Common myeloid progenitor, CD34-positive (primary cell): Measurements from ENCODE around the gene AKNAD1.

Experiments used
- CTCF ChIA-PET: fragments of 350-600 bp; sonication (Branson Sonifier 250); formaldehyde crosslinking; loops from one replicate; lab custom pipeline; 2021; ENCODE audit warnings: antibody characterized with exemption; lab: Charles Lee
- POLR2A ChIA-PET: fragments of 350-600 bp; sonication (Branson Sonifier 250); formaldehyde crosslinking; loops from one replicate; lab custom pipeline; 2021; ENCODE audit warnings: antibody characterized with exemption; lab: Charles Lee
- DNase-seq, 3 donors: peaks; one replicate each; pipeline versions ENCODE4 v3.0.0 to v3.0.0-alpha.2; 2013
- H3K27ac ChIP-seq, 2 experiments: 1 replicate in 1 of 2; 2 replicates in 1 of 2; pipeline ENCODE4 v1.7.0; 2013; ENCODE audit warnings: inconsistent platforms in 2 of 2, low read length in 2 of 2, mild to moderate bottlenecking in 2 of 2, low read depth in 1 of 2, moderate library complexity in 1 of 2; ENCODE audit not compliant: severe bottlenecking in 2 of 2, insufficient read depth in 1 of 2, poor library complexity in 1 of 2
- H3K27me3 ChIP-seq, 5 experiments: replicated peaks in 2 of 5; 1 replicate in 3 of 5; 2 replicates in 2 of 5; pipeline versions ENCODE4 v1.6.1 to v1.7.0; 2013; ENCODE audit warnings: low read length in 4 of 5, mild to moderate bottlenecking in 2 of 5, moderate library complexity in 2 of 5, inconsistent platforms in 1 of 5; ENCODE audit not compliant: insufficient read depth in 5 of 5, control insufficient read depth in 4 of 5
- H3K36me3 ChIP-seq, 4 experiments: 1 replicate in 2 of 4; 2 replicates in 2 of 4; pipeline versions ENCODE4 v1.6.1 to v1.7.0; 2013; ENCODE audit warnings: low read length in 3 of 4, control low read depth in 1 of 4, mild to moderate bottlenecking in 1 of 4; ENCODE audit not compliant: control insufficient read depth in 4 of 4, insufficient read depth in 4 of 4
- H3K4me1 ChIP-seq, 4 experiments: 1 replicate in 3 of 4; 2 replicates in 1 of 4; pipeline versions ENCODE4 v1.6.1 to v1.7.1; 2013; ENCODE audit warnings: low read length in 3 of 4, mild to moderate bottlenecking in 3 of 4, control low read depth in 1 of 4, inconsistent platforms in 1 of 4, moderate library complexity in 1 of 4; ENCODE audit not compliant: control insufficient read depth in 4 of 4, insufficient read depth in 4 of 4; ENCODE audit errors: control extremely low read depth in 1 of 4
- H3K4me3 ChIP-seq, 7 experiments: 1 replicate in 4 of 7; 2 replicates in 3 of 7; pipeline versions ENCODE4 v1.5.1 to v1.7.0; 2013; ENCODE audit warnings: mild to moderate bottlenecking in 7 of 7, low read length in 6 of 7, moderate library complexity in 6 of 7, inconsistent platforms in 2 of 7, low read depth in 2 of 7, control low read depth in 1 of 7; ENCODE audit not compliant: insufficient read depth in 4 of 7, control insufficient read depth in 1 of 7; ENCODE audit errors: extremely low read depth in 1 of 7
- H3K9me3 ChIP-seq, 5 experiments: 1 replicate in 4 of 5; 2 replicates in 1 of 5; pipeline versions ENCODE4 v1.6.1 to v1.7.1; 2013; ENCODE audit warnings: low read length in 4 of 5, mild to moderate bottlenecking in 2 of 5, inconsistent platforms in 1 of 5, low read depth in 1 of 5, moderate library complexity in 1 of 5; ENCODE audit not compliant: control insufficient read depth in 4 of 5, insufficient read depth in 2 of 5; ENCODE audit errors: control extremely low read depth in 1 of 5
- WGBS: methylation state at CpG from one replicate; pipeline ENCODE4 v1.1.5; 2013; ENCODE audit not compliant: insufficient coverage; 5-methylcytosine and 5-hydroxymethylcytosine counted together

The AKNAD1 gene

GRCh38 chr1:108779455-108779854 is 77.4 kb downstream of the AKNAD1 start:
- Histone ChIP-seq H3K4me1 (no peaks in the 10 kb centered on the region), H3K27me3 (no peaks in the 10 kb centered on the region), H3K27ac (no peak overlapping the region), H3K9me3 (peaks cover 0 to 11% (median 2%) of the 10 kb centered on the region in 5 experiments), H3K36me3 (peaks cover 21 to 86% (median 44%) of the 10 kb centered on the region in 4 experiments), H3K4me3 (no peak overlapping the region)
- ChIA-PET POLR2A (no interaction called here), CTCF (interaction anchor here (1.1 to 1.4 kb wide), 2 partner anchors 29 to 50 kb away, joined by 3 read pairs; no protein-coding TSS in a partner anchor)
- DNase-seq = no peak

- DNase-seq = no peak
- Histone ChIP-seq H3K27ac (no peak overlapping the region), H3K27me3 (no peaks in the 10 kb centered on the region), H3K4me3 (no peak overlapping the region), H3K36me3 (peaks cover 25 to 85% (median 41%) of the 10 kb centered on the region in 4 experiments), H3K9me3 (peaks cover 0 to 1% (median 0%) of the 10 kb centered on the region in 5 experiments), H3K4me1 (no peaks in the 10 kb centered on the region)
- ChIA-PET POLR2A (no interaction called here), CTCF (no interaction called here)
Observed at GRCh38 chr1:108777839-108778238, 79.1 kb downstream of the AKNAD1 start.

- CTCF ChIA-PET = interaction anchor here (1.0 kb wide), 1 partner anchor 22 kb away, joined by 3 read pairs; no protein-coding TSS in a partner anchor
Observed at GRCh38 chr1:108767708-108768107, 89.2 kb downstream of the AKNAD1 start.

GRCh38 chr1:108767115-108767514 is 89.8 kb downstream of the AKNAD1 start:
- ChIA-PET POLR2A (no interaction called here), CTCF (interaction anchor here (1.0 kb wide), 1 partner anchor 23 kb away, joined by 3 read pairs; no protein-coding TSS in a partner anchor)
- no peaks in the 10 kb centered on the region for H3K9me3 ChIP-seq
- H3K36me3 ChIP-seq = peaks cover 12 to 64% (median 28%) of the 10 kb centered on the region in 4 experiments
- H3K27me3 ChIP-seq = no peaks in the 10 kb centered on the region
- no peak overlapping the region for H3K27ac ChIP-seq
- DNase-seq = no peak
- H3K4me3 ChIP-seq = no peak overlapping the region
- WGBS = no CpG with 5 or more reads among the region's 1 CpG
- H3K4me1 ChIP-seq = no peaks in the 10 kb centered on the region

More at GRCh38 chr1:108767708-108768107, 89.2 kb downstream of the AKNAD1 start:
- WGBS = no CpG with 5 or more reads among the region's 3 CpGs
- no peaks in the 10 kb centered on the region for H3K27me3 ChIP-seq
- POLR2A ChIA-PET = no interaction called here
- DNase-seq = no peak
- no peak overlapping the region for H3K27ac ChIP-seq
- H3K4me3 ChIP-seq = no peak overlapping the region
- H3K9me3 ChIP-seq = no peaks in the 10 kb centered on the region
- peaks cover 12 to 62% (median 27%) of the 10 kb centered on the region in 4 experiments for H3K36me3 ChIP-seq
- no peaks in the 10 kb centered on the region for H3K4me1 ChIP-seq
